ENCODE results near the gene NOG.

DNA sequence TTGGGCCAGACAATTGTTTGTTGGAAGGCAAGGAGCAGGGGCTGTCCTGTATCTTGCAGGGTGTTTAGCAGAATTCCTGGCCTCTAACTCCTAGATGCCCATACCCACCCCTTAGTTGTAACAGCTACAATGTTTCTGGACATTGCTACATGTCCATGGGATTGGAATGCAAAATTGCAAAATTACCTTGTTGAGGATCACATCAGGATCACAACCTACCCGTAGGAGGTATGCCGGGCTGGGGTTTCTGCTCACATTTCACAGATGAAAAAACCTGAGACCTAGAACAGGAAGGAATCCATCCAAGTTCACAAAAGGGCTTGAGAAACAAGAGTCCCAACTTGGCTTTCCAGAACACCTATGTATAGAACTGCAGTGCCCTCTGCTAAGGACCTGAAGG lies 22.7 kb downstream of the NOG start:
- TF ChIP-seq, protein P1, sequence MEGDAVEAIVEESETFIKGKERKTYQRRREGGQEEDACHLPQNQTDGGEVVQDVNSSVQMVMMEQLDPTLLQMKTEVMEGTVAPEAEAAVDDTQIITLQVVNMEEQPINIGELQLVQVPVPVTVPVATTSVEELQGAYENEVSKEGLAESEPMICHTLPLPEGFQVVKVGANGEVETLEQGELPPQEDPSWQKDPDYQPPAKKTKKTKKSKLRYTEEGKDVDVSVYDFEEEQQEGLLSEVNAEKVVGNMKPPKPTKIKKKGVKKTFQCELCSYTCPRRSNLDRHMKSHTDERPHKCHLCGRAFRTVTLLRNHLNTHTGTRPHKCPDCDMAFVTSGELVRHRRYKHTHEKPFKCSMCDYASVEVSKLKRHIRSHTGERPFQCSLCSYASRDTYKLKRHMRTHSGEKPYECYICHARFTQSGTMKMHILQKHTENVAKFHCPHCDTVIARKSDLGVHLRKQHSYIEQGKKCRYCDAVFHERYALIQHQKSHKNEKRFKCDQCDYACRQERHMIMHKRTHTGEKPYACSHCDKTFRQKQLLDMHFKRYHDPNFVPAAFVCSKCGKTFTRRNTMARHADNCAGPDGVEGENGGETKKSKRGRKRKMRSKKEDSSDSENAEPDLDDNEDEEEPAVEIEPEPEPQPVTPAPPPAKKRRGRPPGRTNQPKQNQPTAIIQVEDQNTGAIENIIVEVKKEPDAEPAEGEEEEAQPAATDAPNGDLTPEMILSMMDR (conservative IDR thresholded peaks at IDR 0.05; ENCODE audit: low read length), result no peak
- no peak for TF ChIP-seq EZH2phosphoT487 (IDR thresholded peaks at IDR 0.05; ENCODE audit: borderline replicate concordance, low read depth, low read length)
